ENCODE measurements around the gene CACNA2D3.

CACNA2D3 gene

DNA sequence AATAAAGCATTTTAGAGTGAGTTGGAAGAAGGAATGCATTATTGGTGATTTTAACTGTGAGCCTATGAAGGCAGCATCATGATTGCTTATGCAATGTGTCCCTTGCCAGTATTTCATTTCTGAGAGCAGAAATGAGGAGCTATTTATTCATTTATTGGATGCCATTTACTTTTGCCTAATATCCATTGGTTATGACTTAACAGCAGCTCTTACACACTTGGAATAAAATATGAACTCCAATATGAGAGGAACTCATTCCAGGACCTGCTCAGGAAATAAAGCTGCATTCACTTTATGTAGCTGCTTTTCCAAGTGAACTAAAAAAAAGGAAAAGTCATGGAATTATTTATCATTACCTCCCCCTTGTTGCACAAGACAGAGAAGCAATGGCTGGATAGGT lies 525.4 kb downstream of the CACNA2D3 start:
- Histone ChIP-seq H3K4me1 (ENCODE audit: control insufficient read depth, insufficient read depth, low read length, poor library complexity, severe bottlenecking) (no peaks in the 10 kb centered on the region), H3K4me3 (ENCODE audit: extremely low read depth, insufficient read depth, low read length, poor library complexity, severe bottlenecking) (no peak overlapping the region), H3K9me3 (ENCODE audit: control insufficient read depth, low read length) (no peaks in the 10 kb centered on the region), H3K27ac (ENCODE audit: low read depth, low read length, severe bottlenecking) (no peak overlapping the region), H3K36me3 (ENCODE audit: control insufficient read depth, insufficient read depth, low read length) (no peaks in the 10 kb centered on the region)

DNA sequence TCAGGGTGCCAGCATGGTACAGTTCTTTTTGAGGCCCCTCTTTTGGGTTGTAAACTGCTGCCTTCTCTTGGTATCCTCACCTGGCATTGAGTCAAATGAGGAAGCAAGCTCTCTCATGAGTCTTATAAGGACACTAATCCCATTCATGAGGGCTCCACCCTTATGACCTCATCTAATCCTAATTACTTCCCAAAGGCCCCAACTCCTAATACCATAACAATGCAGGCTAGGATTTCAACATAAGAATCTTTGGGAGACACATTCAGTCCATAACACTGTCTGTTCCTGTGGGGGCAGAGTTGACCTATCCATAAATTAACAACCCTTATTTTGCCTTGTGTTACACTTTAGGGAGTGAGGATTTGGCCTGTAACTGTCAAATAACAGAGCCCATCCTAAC lies 527.2 kb downstream of the CACNA2D3 start:
- H3K36me3 ChIP-seq (ENCODE audit: control insufficient read depth, insufficient read depth, low read length) = no peaks in the 10 kb centered on the region
- no peak overlapping the region for H3K4me3 ChIP-seq (ENCODE audit: extremely low read depth, insufficient read depth, low read length, poor library complexity, severe bottlenecking)
- no peak overlapping the region for H3K27ac ChIP-seq (ENCODE audit: low read depth, low read length, severe bottlenecking)
- H3K4me1 ChIP-seq (ENCODE audit: control insufficient read depth, insufficient read depth, low read length, poor library complexity, severe bottlenecking) = no peaks in the 10 kb centered on the region
- H3K9me3 ChIP-seq (ENCODE audit: control insufficient read depth, low read length) = no peaks in the 10 kb centered on the region

DNA sequence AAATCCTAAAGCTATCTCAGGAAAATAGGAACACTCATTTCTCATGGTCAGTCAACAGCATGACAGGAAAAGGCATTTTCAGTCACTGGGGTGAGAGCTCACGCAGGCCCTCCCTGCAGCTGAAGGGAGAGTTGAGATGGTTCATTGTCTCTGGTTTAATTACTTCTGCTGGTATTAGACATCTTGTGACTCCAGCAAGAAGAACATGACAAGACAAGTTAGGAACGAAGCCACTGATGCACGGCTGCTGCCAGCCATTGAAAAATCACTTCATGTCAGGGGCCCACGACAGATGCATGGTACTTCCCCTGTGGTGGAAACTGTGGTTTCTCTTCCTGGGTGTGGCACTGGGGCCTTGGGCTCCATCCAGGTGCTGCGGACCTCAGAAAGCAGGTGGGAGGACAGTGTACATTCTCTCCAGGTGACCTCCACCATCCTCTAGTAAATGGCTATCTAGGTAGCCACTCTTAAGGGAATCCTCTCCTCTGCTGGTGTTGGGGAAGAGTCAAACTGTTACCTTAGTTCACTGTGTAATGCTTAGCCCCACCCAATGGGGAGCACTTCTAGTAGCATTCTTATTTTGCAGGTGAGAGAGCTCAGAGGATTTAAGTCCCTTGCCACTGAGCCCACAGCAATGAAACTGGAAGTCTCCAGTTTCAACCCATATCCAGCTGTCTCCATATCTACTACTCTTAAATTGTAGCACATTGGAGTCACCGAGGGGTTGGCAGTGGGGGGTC lies 531.3 kb downstream of the CACNA2D3 start:
- no peaks in the 10 kb centered on the region for H3K4me1 ChIP-seq (ENCODE audit: control insufficient read depth, insufficient read depth, low read length, poor library complexity, severe bottlenecking)
- no peaks in the 10 kb centered on the region for H3K9me3 ChIP-seq (ENCODE audit: control insufficient read depth, low read length)
- H3K27ac ChIP-seq (ENCODE audit: low read depth, low read length, severe bottlenecking) = no peak overlapping the region
- no peak overlapping the region for H3K4me3 ChIP-seq (ENCODE audit: extremely low read depth, insufficient read depth, low read length, poor library complexity, severe bottlenecking)
- no peaks in the 10 kb centered on the region for H3K36me3 ChIP-seq (ENCODE audit: control insufficient read depth, insufficient read depth, low read length)
- WGBS, 2 experiments (ENCODE audit: insufficient coverage in 2 of 2) = 84 to 90% methylated on average over 4 to 5 of the region's 6 CpGs

DNA sequence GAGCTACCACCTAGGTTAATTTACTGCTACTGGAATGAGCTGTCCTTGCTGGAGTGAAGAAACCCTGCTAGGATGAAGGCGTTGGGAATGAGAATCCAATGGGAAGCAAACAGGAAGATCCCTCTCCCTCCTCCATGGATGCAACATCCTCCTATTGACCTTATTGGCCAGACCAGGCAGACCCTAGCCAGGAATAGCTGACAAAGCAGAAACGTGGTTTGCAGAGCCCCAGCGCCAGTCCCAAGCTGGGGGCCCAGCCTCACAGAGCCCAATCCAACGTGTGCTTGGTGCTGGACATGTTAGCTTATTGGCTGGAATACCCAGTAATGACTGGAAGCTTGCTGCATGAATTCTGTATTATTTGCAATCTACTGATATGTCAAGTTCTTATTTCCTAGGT lies 532.4 kb downstream of the CACNA2D3 start:
- no peaks in the 10 kb centered on the region for H3K4me1 ChIP-seq (ENCODE audit: control insufficient read depth, insufficient read depth, low read length, poor library complexity, severe bottlenecking)
- H3K4me3 ChIP-seq (ENCODE audit: extremely low read depth, insufficient read depth, low read length, poor library complexity, severe bottlenecking) = no peak overlapping the region
- WGBS, 2 experiments (ENCODE audit: insufficient coverage in 2 of 2) = 82 to 83% methylated on average over 3 to 4 of the region's 4 CpGs
- H3K27ac ChIP-seq (ENCODE audit: low read depth, low read length, severe bottlenecking) = no peak overlapping the region
- H3K36me3 ChIP-seq (ENCODE audit: control insufficient read depth, insufficient read depth, low read length) = no peaks in the 10 kb centered on the region
- H3K9me3 ChIP-seq (ENCODE audit: control insufficient read depth, low read length) = no peaks in the 10 kb centered on the region

DNA sequence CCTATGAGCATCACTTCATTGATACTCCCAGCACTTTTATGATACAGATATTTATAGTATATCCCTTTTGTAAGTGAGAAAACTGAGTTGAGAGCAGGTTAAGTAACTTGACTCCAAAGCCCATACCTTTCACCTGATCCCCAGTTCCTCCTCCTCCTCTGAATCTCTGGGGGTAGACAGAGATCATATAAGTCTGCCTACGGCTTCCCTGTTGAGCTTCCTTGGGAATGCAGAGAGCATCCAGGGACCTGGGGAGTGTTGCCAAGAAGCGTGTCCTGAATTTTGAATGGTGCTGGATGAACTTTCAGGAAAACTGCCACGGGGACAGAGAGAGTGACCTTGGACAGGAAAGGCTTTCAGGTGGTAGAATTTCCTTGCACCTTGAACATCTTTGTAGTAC lies 537.0 kb downstream of the CACNA2D3 start:
- 74 to 91% methylated on average over 2 to 3 of the region's 3 CpGs for WGBS, 2 experiments (ENCODE audit: insufficient coverage in 2 of 2)
- Histone ChIP-seq H3K4me1 (ENCODE audit: control insufficient read depth, insufficient read depth, low read length, poor library complexity, severe bottlenecking) (no peaks in the 10 kb centered on the region), H3K4me3 (ENCODE audit: extremely low read depth, insufficient read depth, low read length, poor library complexity, severe bottlenecking) (no peak overlapping the region), H3K27ac (ENCODE audit: low read depth, low read length, severe bottlenecking) (no peak overlapping the region), H3K36me3 (ENCODE audit: control insufficient read depth, insufficient read depth, low read length) (no peaks in the 10 kb centered on the region), H3K9me3 (ENCODE audit: control insufficient read depth, low read length) (no peaks in the 10 kb centered on the region)

DNA sequence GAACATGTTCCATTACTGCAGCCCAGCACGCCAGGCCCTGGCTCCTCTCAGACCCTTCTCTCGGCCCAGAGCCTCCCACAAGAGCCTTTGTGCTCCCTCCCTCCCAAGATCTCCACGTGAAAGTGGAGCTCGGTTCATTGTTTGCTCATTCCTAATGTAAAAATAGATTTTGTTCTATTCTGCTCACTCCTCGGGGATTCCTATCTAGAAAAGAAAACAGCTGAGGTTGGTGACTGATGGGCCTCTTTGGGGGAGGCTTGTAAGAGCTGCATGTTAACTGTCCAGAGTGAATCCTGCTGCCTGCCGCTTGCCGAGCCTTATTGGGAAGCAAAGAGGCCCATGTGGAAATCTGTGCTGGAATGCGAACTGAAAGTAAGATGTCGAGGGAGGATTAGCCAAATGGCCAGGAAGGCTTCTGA lies 538.4 kb downstream of the CACNA2D3 start:
- Histone ChIP-seq H3K27ac (ENCODE audit: low read depth, low read length, severe bottlenecking) (no peak overlapping the region), H3K4me3 (ENCODE audit: extremely low read depth, insufficient read depth, low read length, poor library complexity, severe bottlenecking) (no peak overlapping the region), H3K36me3 (ENCODE audit: control insufficient read depth, insufficient read depth, low read length) (no peaks in the 10 kb centered on the region), H3K4me1 (ENCODE audit: control insufficient read depth, insufficient read depth, low read length, poor library complexity, severe bottlenecking) (no peaks in the 10 kb centered on the region), H3K9me3 (ENCODE audit: control insufficient read depth, low read length) (no peaks in the 10 kb centered on the region)
- 55 to 64% methylated on average over 5 to 7 of the region's 9 CpGs for WGBS, 2 experiments (ENCODE audit: insufficient coverage in 2 of 2)

DNA sequence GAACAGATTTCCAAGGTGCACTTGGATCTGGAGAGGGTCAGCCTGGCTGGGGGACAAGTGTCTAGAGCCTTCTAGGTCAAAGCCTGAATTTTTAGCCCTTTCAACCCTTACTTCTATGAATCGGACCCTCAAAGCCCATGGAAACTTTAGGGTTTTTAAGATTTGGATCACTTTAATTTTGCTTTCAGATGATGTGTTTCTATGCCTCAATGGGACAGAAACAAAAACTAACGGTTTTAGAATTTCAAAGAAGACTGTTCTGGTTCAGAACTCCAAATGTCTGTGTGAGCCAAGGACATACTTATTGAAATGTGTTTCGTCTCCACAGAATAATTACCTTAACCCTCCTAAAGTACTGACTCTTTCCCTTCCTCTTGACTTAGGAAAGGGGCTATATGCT lies 538.8 kb downstream of the CACNA2D3 start:
- Histone ChIP-seq H3K4me3 (ENCODE audit: extremely low read depth, insufficient read depth, low read length, poor library complexity, severe bottlenecking) (no peak overlapping the region), H3K9me3 (ENCODE audit: control insufficient read depth, low read length) (no peaks in the 10 kb centered on the region)
- WGBS, 2 experiments (ENCODE audit: insufficient coverage in 2 of 2) = 93 to 100% methylated on average over 1 to 2 of the region's 3 CpGs

DNA sequence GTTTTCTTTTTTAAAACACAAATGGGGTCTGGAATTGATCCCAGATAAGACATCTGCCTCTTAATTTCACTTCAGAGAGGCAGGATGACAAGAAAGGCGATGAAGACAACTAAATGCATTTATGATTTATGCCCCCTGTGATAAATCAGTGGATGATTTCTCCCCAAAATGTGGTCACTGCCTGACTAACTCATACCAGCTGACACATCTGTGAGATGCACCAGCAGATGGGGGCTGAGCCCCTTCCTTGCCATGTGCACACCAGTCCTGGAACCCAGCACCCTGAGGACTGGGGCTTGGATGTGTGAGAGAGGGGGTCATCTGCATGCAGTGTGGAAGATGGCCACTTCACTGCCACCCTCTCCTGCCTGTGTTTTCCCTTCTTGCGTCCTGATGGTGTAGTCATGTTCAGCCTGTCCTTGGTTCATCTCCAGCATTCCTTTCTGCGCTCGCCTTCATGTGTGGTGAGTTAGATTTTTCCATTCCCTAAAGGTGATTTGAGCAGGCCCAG lies 541.2 kb downstream of the CACNA2D3 start:
- Histone ChIP-seq H3K9me3 (ENCODE audit: control insufficient read depth, low read length) (no peaks in the 10 kb centered on the region), H3K27ac (ENCODE audit: low read depth, low read length, severe bottlenecking) (no peak overlapping the region), H3K4me1 (ENCODE audit: control insufficient read depth, insufficient read depth, low read length, poor library complexity, severe bottlenecking) (no peaks in the 10 kb centered on the region), H3K36me3 (ENCODE audit: control insufficient read depth, insufficient read depth, low read length) (no peaks in the 10 kb centered on the region), H3K4me3 (ENCODE audit: extremely low read depth, insufficient read depth, low read length, poor library complexity, severe bottlenecking) (no peak overlapping the region)
- WGBS, 2 experiments (ENCODE audit: insufficient coverage in 2 of 2) = 100% methylated on average over 2 of the region's 4 CpGs; no CpG with 5 or more reads in 1 of the 2 experiments

More for the DNA sequence above, 538.8 kb downstream of the CACNA2D3 start:
- H3K27ac ChIP-seq (ENCODE audit: low read depth, low read length, severe bottlenecking) = no peak overlapping the region
- no peaks in the 10 kb centered on the region for H3K4me1 ChIP-seq (ENCODE audit: control insufficient read depth, insufficient read depth, low read length, poor library complexity, severe bottlenecking)
- no peaks in the 10 kb centered on the region for H3K36me3 ChIP-seq (ENCODE audit: control insufficient read depth, insufficient read depth, low read length)

DNA sequence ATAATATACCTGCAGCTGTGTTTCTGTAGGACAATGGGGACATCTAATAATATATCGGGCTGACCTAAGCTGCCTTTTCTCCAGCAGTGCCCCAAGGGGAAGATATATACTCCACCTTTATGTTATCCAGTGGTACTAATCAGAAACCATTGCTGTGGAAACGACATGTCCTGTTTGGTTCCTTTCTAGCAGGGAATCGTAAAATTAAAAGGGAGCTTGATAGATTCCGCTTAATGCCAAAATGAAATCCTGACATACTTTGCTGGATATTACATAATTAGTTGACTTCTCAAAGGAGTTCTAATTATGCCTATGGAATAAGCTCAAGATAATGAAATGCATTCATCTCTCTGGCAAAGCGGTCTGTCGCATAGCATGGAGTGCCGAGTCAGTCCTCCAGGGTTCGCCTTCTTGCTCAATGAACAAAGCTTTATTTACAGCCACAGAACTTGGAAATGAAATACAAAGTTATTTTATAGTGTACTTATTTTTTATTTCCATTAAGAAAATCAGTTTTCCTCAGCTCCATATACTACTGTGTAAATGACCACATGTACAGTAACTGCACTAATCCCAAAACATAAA lies 542.8 kb downstream of the CACNA2D3 start:
- H3K27ac ChIP-seq (ENCODE audit: low read depth, low read length, severe bottlenecking) = no peak overlapping the region
- H3K9me3 ChIP-seq (ENCODE audit: control insufficient read depth, low read length) = no peaks in the 10 kb centered on the region
- no peak overlapping the region for H3K4me3 ChIP-seq (ENCODE audit: extremely low read depth, insufficient read depth, low read length, poor library complexity, severe bottlenecking)
- 93 to 94% methylated on average over 3 of the region's 8 CpGs for WGBS, 2 experiments (ENCODE audit: insufficient coverage in 2 of 2)
- no peaks in the 10 kb centered on the region for H3K36me3 ChIP-seq (ENCODE audit: control insufficient read depth, insufficient read depth, low read length)
- no peaks in the 10 kb centered on the region for H3K4me1 ChIP-seq (ENCODE audit: control insufficient read depth, insufficient read depth, low read length, poor library complexity, severe bottlenecking)

DNA sequence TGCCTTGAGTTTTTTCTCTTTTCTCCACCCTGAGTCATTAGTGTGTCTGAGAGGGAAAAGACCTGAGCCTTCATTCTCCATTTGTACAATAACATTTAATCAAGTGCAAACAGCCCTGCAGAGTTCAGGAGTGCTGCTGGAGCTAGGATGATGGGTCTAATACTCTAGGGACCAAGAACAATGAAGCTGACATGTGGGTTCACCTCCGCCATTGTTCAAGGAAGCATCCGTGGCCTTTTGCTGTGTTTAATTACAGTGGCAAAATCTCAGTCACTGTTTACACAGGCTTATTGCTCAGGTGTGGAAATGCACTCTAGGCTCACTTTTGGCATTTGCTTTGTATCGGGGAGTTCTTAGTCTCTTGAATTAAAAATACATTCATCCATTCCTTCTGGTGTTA lies 545.9 kb downstream of the CACNA2D3 start:
- 88 to 94% methylated on average over 2 of the region's 3 CpGs for WGBS, 2 experiments (ENCODE audit: insufficient coverage in 2 of 2)
- Histone ChIP-seq H3K9me3 (ENCODE audit: control insufficient read depth, low read length) (no peaks in the 10 kb centered on the region), H3K36me3 (ENCODE audit: control insufficient read depth, insufficient read depth, low read length) (no peaks in the 10 kb centered on the region), H3K4me1 (ENCODE audit: control insufficient read depth, insufficient read depth, low read length, poor library complexity, severe bottlenecking) (no peaks in the 10 kb centered on the region), H3K27ac (ENCODE audit: low read depth, low read length, severe bottlenecking) (no peak overlapping the region), H3K4me3 (ENCODE audit: extremely low read depth, insufficient read depth, low read length, poor library complexity, severe bottlenecking) (no peak overlapping the region)

All from mesodermal cell (in vitro differentiated cells).